ENCODE results near the gene TMPRSS13.
"Not testable (repeated sequence)": the region's sequence is repeated elsewhere in the genome, so short reads cannot be mapped to it uniquely, and the experiment has no call there.

TMPRSS13 gene

DNA sequence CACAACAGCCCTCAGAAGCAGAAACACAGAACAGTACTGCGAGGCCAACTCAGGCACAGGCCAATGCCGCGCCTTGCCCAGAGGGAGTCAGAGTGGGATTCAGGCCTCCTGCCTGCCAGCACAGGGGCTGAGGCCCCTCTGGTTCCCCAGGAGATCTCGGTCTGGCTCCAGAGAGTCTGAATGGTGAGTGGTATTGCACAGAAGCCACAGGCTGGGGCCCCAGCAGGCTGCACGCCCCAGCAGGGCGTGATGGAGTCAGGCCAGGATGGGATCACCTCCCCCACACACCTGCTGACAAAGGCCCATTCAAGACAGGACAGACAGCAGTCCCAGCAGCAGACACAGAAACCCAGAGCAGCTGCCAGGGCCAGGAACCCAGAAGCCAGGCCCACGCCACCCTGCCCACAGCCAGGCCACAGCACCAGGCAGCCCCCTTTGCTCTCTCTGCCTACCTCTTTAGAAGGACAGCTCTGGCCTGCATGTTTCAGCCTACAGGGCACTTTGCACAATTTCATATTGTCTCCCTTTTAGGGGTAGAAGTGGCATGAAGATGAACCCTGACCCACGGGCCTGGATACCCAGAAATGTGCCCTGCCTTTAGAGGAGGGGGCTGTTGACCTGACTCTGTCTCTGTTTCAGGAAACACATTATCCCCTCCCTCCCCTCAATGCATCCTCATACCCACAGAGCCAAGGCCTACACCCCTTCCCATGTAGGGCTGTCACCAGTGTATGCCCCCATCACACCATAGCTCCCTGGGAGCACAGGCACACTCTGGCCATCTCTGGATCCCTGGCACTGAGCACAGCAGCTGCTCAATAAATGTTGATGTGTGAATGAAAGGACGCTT lies 58.9 kb downstream of the TMPRSS13 start:
- peak; percentile 84 for DNase-seq

DNA sequence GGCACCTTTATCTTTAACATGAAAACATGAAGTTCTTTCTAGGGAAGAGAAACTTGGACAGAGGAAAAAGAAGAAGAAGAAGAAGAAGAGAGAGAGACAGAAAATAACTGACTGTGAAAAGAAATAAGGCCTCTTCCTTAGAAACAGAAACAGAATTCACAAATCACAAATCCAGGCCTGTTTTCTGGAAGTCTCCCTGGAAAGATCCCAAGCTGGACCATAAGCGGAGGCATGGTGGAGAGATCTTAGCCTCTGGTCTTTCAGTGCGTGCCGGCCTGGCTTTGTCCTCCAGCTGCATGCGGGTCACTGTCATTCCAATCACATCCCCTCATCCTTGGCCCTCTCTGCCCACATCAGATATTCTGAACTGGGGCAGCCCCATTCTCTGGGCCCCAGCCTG lies 59.6 kb downstream of the TMPRSS13 start:
- DNase-seq: no peak

DNA sequence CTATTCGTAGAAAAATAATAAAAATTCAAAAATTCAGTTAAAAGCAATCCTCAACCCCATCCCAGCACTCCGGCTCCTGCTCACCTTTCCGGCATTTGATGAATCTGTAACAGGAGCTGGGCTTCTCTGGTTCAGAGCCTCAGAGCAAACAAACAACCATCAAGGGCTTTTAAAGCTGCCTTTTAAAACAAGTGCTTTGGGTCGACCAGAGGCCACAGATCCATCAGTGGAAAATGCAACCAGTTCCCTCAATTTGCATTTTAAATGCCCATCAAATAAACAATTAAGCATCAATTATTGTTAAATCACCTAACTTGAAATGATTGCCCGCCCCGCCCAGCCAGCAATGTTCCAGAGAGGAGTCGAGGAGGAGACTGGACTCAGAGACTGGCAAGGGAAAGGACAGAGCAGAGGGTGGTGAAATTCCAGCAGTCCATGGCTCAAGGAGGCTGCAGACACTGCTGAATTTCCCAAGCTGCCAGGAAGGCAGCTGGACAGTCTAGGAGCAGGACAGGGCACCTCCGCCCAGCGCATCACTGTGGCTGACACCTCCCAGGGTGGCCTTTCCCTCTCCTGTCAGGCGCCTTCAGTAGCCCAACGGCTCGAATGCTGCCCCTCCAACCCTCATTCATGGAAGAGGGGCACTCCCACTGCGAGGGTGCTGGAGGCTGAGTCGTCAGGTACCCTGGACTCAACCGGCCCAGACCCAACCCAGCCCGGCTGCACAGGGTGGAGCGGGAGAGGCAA lies 60.2 kb downstream of the TMPRSS13 start:
- DNase-seq: no peak

DNA sequence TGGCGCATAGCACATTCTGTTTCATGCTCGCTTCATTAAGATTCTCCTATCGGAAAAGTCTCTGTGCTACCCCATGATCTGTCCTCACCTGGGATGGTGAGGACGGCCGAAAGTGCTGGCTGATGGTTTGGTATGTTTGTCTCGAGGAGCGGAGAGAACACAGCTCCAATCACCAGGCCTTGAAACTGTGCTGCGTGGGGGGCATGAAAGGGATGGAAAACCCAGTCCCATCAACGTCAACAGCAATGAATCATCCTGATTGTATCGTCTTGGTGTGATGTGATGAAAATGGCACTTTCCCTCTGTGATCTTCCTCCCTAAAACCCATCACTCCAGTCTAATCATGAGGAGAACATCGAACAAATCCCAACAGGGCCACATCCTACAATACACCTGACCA lies 61.1 kb downstream of the TMPRSS13 start:
- DNase-seq: no peak

DNA sequence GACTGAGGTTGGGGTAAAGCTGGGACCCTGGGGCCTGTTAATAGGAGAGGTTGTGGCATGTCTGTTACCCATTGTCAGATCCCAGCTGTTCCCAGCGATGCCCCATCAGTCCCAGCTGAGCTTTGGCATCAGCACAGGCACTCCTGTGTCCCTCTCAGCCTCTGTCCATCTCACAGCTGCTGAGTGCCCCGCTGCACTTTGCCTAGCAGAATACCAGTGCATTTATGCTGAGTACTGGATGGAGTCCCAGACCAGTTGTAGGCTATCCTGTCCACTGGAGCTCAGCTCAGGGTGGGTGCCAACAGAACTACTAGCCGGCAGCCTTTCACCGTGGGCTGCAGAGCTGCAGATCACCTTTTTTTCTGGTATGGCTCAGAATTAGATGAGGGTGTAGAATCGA lies 62.7 kb downstream of the TMPRSS13 start:
- DNase-seq: peak; percentile 32

DNA sequence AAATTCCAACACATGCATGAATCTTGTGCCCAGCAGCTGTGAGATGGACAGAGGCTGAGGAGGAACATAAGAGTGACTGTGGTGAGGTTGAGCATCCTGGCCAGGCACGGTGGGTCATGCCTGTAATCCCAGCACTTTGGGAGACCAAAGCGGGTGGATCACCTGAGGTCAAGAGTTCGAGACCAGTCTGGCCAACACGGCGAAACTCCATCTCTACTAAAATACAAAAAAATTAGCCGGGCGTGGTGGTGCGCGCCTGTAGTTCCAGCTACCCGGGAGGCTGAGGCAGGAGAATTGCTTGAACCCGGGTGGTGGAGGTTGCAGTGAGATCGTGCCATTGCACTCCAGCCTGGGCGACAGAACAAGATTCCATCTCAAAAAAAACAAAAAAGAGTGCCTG lies 63.7 kb downstream of the TMPRSS13 start:
- not testable (repeated sequence) for DNase-seq

DNA sequence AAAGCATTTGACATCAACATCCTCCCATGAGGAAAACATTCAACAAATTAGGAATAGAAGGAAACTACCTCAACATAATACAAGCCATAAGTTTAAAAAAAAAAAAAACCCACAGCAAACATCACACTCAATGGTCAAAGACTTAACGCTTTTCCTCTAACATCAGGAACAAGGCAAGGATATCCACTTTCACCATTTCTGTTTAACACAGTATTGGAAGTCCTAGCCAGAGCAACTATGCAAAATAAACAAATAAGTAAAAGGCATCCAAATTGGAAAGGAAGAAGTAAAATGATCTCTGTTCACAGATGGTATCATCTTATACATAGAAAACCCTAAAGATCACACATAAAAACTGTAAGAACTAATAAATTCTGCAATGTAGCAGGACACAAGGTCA lies 65.8 kb downstream of the TMPRSS13 start:
- no peak for DNase-seq

DNA sequence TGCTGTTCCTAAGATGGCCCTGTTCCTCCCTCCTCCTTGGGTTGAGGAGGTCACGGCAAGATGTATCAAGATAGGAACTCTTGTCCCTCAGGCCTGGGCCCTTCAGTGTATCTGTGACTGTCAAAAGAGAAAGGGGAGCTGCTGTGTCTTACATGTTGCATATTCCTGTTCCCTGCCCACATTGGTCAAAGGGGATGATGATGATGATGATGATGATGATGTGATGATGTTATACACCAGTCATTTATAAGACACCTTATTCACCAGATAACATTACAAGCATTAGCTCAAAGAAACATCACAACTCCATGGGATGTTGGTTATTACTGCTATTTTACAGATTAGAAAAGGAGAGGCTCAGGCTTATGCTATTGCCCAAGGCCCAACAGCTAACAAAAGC lies 66.4 kb downstream of the TMPRSS13 start:
- DNase-seq: no peak

DNA sequence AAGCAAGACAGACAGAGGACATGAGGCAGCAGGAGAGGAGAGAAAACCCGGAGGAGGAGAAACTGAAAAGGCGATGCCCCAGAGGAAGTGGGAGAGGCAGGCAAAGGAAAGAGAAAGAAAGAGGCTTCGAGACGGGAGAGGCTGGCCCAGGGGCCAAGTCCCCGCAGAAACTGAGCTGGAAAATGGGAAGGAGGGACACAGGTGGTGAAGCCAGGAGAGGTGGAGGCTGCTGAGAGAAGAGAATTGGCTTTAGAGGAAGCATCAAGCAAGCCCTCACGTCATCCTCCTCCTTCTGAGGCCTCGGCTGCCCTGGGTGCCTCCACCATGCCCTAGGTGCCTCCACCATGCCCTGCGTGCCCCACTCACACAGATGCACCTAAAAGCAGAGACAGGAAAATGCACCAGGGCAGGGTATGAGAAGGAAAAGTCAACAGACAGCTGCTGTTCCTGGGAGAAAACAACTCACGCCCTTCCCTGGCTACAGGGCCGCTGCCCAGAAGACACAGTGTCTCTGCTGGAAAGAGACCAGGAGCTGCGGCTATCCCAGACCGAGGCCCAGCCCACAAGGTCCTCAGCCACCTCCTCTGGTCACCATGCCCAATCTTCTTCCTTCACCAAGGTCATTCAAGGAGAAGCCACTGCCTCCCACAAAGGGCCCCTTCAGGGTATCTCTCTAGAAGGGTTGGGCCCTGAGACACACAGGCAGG lies 67.0 kb downstream of the TMPRSS13 start:
- peak; percentile 42 for DNase-seq

DNA sequence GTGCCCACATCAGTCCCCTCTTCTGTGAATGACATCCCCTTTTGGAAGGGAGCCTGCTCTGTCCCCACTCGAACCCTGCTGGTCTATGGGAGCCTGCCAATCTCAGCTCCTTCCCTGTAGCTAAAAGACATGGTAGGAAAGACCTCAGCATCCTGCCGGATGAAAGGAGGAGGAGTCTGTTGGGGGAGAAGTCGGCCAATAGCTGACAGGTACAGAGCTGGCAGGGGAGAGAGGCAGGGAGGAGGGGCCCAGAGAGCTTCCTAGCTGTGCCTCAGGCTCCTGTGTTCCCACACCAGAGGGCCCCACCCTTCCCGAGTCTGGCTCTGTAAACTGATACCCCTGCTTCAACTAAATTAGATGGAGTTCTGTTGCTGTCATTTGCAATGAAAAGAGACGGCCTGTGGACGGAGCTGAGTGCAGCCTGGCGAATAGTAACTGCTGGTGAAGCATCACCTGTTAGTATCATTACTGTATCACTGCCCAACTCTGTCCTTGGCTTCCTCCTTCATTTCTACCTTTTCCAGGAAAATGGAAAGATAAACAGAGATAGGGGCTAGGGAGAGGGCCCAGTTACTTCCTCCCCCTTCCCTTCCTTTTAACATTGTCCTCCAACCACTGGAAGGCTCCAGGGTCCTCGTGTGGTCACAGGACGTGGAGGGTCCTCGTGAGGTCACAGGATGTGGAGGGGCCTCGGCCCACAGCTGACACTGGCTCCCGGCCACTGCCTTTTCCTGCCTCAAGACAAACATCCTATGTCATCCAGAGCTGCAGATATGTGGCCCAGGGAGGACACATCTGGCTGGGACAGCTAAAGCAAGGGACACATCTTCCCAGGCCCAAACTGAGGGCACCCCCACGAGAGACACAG lies 67.8 kb downstream of the TMPRSS13 start:
- peak; percentile 93 for DNase-seq

DNA sequence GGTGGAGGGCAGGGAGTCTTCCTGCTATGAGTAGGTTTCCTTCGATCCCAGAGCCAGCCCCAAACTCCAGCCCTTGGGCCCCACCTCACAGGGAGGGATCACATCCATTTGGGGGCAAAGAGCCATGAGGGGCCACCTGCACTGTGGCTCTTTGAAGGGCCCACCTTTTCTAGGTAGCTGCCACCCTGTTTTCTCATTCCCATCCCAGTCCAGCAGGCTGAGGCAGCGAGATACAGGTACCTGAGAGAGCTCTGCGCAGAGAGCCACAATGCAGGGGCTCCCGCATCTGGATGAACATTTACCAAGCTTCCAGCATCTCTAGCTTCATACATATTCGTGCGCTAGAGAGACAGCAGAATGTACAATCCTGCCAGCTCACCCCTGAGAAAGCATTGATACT lies 69.1 kb downstream of the TMPRSS13 start:
- DNase-seq: peak; percentile 47

DNA sequence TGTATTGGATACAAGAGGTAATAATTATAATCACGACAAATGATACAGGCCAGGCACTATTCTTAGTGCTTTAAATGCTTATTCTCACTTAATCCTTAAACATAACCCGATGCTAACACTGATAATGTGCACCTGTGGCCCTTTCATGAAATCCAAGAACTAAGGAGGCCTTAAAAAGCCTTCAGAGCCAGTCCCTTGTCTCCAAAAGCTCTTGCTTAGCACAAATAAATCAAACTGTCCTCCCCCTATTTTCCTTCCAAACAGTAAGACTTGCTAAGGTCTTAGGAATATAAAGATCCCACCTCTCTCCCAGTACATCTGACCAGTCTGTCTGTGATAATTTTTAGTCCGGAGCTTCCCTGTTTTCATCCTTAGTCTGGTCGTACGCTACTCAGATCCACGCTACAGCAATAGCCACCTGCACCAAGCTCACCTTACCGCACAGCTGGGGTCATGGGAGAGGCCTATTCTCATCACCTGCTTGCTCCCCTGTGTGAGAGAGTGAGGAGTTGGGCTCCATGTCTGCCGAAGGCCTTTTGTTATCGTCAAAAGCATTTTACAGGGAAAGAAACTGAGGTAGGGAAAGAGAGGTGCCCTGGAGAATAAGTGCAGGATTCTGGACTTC lies 69.6 kb downstream of the TMPRSS13 start:
- no peak for DNase-seq

DNA sequence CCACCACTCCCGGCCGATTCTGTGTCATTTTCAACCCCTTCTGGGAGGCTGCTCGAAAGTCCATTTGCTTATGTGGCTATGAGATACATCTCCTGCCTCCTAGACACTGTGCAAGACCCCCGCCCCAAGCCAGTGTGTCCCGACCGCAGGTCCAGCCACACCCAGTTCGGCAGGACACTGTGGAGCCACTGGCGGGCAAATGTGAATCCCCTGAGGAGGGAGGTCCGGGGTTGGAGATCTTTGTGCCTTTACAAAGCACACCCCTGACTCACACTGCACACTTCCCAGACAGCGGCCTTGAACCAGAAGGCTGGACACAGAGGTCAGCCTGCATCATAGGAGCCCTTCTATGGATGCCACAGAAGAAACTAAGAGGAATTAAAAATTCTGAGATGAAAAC lies 70.1 kb downstream of the TMPRSS13 start:
- peak; percentile 33 for DNase-seq

DNA sequence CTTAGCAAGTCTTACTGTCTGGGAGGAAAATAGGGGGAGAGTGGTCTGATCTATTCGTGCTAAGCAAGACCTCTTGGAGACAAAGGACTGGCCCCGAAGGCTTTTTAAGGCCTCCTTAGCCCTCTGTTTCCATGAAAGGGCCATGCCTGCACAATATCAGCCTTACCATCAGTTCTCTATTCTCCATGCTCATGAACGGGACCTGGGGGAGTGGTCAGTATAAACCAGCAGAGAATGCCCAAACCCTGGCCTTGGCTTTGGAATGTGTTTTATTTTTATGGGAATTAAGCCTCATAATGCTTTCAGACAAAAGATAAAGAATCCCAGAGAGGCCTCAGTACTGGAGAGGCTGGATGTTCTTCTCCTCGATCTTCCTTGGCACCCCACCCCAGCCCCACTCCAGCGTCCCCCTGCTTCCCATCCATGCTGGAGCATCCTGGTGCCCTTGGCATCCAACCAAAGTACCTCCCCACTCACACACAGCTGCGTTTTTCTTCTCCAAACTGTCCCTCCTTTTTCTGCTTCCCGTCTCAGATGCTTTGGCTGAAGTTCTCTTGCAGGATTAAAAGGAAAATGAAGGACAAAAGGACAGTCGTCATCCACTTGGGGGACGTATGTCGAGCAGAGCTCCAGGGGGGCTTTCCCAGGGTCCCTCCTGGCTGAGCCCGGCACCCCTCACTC lies 71.3 kb downstream of the TMPRSS13 start:
- peak; percentile 34 for DNase-seq

DNA sequence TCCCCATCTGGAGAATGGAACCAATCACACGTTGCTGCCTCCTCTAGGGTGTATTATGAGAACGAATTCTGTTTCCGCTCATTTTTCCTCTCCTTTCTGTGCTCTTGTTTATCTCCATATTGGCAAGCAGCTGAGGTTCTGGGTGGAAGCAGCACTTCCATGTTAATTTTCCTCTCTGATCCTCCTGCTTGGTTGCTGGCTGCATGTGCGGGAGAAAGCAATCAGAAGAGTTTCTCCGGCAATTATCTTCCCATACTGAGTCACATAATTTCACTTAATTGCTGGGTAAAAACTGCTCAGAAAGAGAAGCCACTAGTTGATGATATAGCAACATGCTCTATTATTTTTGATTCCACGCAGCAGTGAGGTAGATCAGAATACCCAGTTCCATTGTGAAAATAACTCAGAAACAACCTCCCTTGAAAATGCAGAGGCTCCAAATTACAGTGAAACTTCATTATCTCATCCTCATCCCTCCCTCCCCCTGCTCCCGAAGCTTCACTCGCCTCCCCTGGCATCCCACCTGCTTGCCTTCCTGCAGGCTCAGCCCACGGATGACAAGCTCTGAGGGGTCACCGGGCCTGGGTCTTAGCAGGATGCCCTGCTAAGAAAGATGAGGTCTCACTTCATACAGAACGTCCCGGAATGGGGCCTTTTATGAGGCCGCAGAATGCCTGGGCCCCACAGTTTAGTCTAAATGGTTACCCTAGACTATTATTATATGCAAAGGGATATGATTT lies 73.1 kb downstream of the TMPRSS13 start:
- no peak for DNase-seq

DNA sequence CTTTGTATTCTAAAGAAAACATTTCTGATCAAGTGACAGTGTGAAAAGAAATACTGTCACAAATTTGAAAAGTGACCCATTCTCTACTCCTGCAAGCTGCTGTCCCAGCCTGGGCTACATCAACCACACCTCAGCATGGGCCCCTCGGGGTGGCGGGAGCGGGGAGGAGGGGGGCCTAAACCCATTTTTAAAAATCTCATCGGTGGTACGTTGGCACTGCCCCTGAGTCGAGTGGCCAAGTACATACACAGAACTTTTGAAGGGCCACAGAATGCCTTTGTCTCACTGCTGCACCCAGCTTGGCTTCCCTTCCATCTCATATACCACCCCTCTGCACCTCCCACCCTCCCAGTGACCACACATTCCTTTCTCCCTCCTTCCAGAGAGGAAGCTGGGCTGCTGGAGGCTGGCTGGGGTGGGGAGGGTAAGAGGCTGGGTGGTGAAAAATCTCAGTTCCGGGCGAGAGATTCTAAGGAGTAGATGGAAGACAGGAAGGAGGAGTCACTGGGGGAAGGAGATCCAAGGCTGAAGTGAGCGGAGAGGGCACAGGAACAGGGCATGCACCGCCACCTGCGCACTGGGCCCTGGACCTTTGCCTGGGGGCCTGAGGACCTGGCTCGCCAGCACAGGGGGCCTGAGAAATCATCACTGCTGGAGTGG lies 73.9 kb downstream of the TMPRSS13 start:
- peak; percentile 49 for DNase-seq

DNA sequence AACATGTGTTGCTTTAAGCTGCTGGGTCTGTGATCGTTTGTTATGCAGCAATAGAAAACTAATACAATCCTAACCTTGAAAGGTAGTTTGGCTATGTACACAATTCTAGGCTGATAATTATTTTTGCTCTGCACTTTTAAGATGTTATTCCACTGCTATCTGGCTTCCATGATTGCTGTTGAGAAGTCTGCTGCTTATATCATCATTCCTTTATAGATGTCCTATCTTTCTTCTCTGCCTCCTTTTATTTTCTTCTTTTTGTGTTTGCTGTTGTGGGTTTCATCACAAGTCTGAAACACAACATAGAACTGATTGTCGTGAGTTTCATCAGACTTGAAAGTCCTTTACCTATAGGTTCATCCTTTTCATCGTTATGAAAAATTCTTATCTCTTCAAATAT lies 76.9 kb downstream of the TMPRSS13 start:
- no peak for DNase-seq

DNA sequence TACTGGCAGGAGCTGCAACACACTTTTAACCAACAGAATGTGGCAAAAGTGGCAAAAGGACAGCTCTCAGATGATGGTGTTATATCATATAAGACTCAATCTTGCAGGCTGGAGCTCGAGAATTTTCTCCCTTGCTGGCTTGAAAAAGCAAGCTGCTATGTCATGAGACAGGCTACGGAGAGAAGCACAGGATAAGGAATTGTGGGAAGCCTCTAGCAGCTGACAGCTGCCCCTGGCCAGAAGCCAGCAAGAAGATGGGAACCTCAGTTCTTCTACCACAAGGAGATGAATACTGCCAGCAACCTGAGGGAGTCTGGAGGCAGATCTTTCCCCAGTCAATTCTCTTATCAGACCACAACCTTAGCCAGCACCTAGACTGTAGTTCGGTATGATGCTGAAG lies 77.3 kb downstream of the TMPRSS13 start:
- DNase-seq: no peak

DNA sequence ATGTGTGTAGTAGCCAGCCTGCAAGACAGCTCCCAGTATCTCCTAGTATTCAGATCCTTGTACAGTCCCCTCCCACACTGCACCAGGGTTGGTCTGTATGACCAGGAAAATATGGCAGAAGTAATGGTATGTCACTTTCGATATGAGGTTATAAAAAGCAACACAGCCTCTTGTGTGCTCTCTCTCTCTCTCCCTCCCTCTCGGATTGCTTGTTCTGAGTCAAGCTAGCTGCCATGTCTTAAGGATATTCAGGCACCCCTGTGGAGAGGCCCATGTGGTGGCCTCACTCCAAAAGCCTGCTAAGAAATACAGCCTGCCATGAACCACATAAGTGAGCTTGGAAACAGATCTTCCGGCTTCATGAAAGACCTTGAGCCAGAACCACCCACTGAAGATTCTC lies 78.1 kb downstream of the TMPRSS13 start:
- DNase-seq: no peak

All from islet precursor cell (in vitro differentiated cells).